GM12878 (cell line): ENCODE data around the gene ANKRD6. TPM values are rescaled to one million over a fixed set of nuclear protein-coding genes. Genes with fewer than 3 reads are reported as not detected.

Source experiments
- CTCF ChIP-seq, 3 experiments: IDR thresholded peaks in 2 of 3; conservative IDR thresholded peaks in 1 of 3; 2 replicates each; pipeline ENCODE4 v1.5.1; 2011; ENCODE audit warnings: low read depth in 3 of 3, low read length in 3 of 3, mild to moderate bottlenecking in 3 of 3, control low read depth in 2 of 3, moderate library complexity in 2 of 3, inconsistent platforms in 1 of 3, mixed read lengths in 1 of 3; ENCODE audit not compliant: control insufficient read depth in 2 of 3, insufficient read depth in 1 of 3; ENCODE audit errors: extremely low read depth in 1 of 3
- ETV6 ChIP-seq, 2 experiments: fragments of 450-650 bp in 1 of 2; IDR thresholded peaks in 1 of 2; conservative IDR thresholded peaks in 1 of 2; 2 replicates each; pipeline ENCODE4 v1.6.1; 2014; ENCODE audit warnings: antibody characterized with exemption in 1 of 2, borderline replicate concordance in 1 of 2, low read depth in 1 of 2, mild to moderate bottlenecking in 1 of 2, moderate library complexity in 1 of 2
- FOXK2 ChIP-seq: fragments of 450-650 bp; IDR thresholded peaks from 2 replicates; pipeline ENCODE4 v1.6.1; 2017; ENCODE audit warnings: mild to moderate bottlenecking, moderate library complexity
- IRF5 ChIP-seq: fragments of 450-650 bp; IDR thresholded peaks from 2 replicates; pipeline ENCODE4 v1.6.1; 2017; ENCODE audit warnings: borderline replicate concordance
- MTA3 ChIP-seq: IDR thresholded peaks from 2 replicates; pipeline ENCODE4 v1.6.1; 2012; ENCODE audit warnings: low read length, inconsistent platforms, borderline replicate concordance
- NRF1 ChIP-seq: conservative IDR thresholded peaks from 2 replicates; pipeline ENCODE4 v1.6.1; 2011; ENCODE audit warnings: mild to moderate bottlenecking, low read depth, low read length, improper control_type of control experiment
- POLR2AphosphoS5 ChIP-seq: IDR thresholded peaks from 2 replicates; pipeline ENCODE4 v1.6.1; 2011; ENCODE audit warnings: mild to moderate bottlenecking, low read length, inconsistent platforms
- TCF3 ChIP-seq: IDR thresholded peaks from 2 replicates; pipeline ENCODE4 v1.6.1; 2012; ENCODE audit warnings: low read depth, mild to moderate bottlenecking, low read length, borderline replicate concordance; ENCODE audit not compliant: insufficient read depth
- ZZZ3 ChIP-seq: IDR thresholded peaks from 2 replicates; pipeline ENCODE4 v1.6.1; 2011; ENCODE audit warnings: low read depth; ENCODE audit not compliant: control insufficient read depth, insufficient read length
- polyA plus RNA-seq, 11 experiments: library from polyadenylated mRNA; depleted of rRNA in 4 of 11; unstranded in 6 of 11; stranded (reverse) in 5 of 11; fragments of >200 nt; fragmentation: Nextera tagmentation in 4 of 11; fragmentation: Illumina TruSeq in 1 of 11; extraction: Ambion mirVana in 4 of 11; extraction: Trizol in 1 of 11; gene quantifications; 1 replicate in 1 of 11; 2 replicates in 10 of 11; pipeline versions ENCODE4 v1.2.1 to v1.2.3, GENCODE V29; 2011 to 2016; ENCODE audit warnings: inconsistent platforms in 2 of 11, missing spikeins in 2 of 11, low read depth in 1 of 11
- total RNA-seq, 4 experiments: library from RNA; depleted of rRNA in 3 of 4; stranded (reverse); fragments of >200 nt in 3 of 4; fragmentation: Illumina TruSeq in 1 of 4; extraction: Trizol in 1 of 4; gene quantifications; 2 replicates each; pipeline versions ENCODE4 v1.2.1 to v1.2.3, GENCODE V29; 2013 to 2021

Gene ANKRD6
- total and polyA plus RNA-seq, 10 of the 15 experiments (the other 5 are each of a cell fraction or from before 2014, with no cell fraction given) = 0.03 to 0.90 (median 0.38) TPM

GRCh38 chr6:89489078-89489477 lies 56.1 kb downstream of the ANKRD6 start (continued):
- TF ChIP-seq CTCF (IDR thresholded peaks at IDR 0.05 in 2 of 3, conservative IDR thresholded peaks at IDR 0.05 in 1 of 3; ENCODE audit: control insufficient read depth in 2 of 3, extremely low read depth in 1 of 3, insufficient read depth in 1 of 3, low read depth in 3 of 3, low read length in 3 of 3) = no peak
- no peak for TF ChIP-seq ETV6 (conservative IDR thresholded peaks at IDR 0.05 in 1 of 2, IDR thresholded peaks at IDR 0.05 in 1 of 2; ENCODE audit: borderline replicate concordance in 1 of 2, low read depth in 1 of 2)
- no peak for TF ChIP-seq FOXK2
- TF ChIP-seq TCF3 = no peak
- TF ChIP-seq IRF5 = no peak
- TF ChIP-seq NRF1 = no peak
- TF ChIP-seq MTA3 = no peak
- no peak for TF ChIP-seq ZZZ3
- no peak for TF ChIP-seq POLR2AphosphoS5
